Lower leg skin (tissue), 4 donors: ENCODE measurements around the gene PRELID2. TPM values are rescaled to one million over a fixed set of nuclear protein-coding genes. Genes with fewer than 3 reads are reported as not detected.
"Not testable (repeated sequence)": the region's sequence is repeated elsewhere in the genome, so short reads cannot be mapped to it uniquely, and the experiment has no call there.

Experiments
- DNase-seq, 2 donors: peaks; one replicate each; pipeline ENCODE4 v3.0.0-alpha.2; 2019; ENCODE audit warnings: low spot score in 2 of 2
- H3K4me3 ChIP-seq: fragments of 200-600 bp; sonication (generic); 2 replicates; pipeline ENCODE4 v1.5.1; 2017; ENCODE audit warnings: mild to moderate bottlenecking, low read depth; ENCODE audit not compliant: poor library complexity, severe bottlenecking
- POLR2A ChIP-seq, 2 donors: fragments of 450-650 bp; IDR thresholded peaks; one replicate each; pipeline ENCODE4 v1.6.1; 2016 to 2017; ENCODE audit warnings: antibody characterized with exemption in 2 of 2, mild to moderate bottlenecking in 1 of 2, moderate library complexity in 1 of 2
- WGBS, 2 donors: methylation state at CpG; one replicate each; pipeline ENCODE4 v1.1.5; 2018; 5-methylcytosine and 5-hydroxymethylcytosine counted together
- intact Hi-C: fragments of 100-400 bp; cut with DNase I; formaldehyde crosslinking; loops from one replicate; pipeline ENCODE4 v1.15.0; 2023; ENCODE audit warnings: low total_unique reads
- total RNA-seq, 4 donors: library from RNA; depleted of rRNA; stranded (reverse); fragments of >200 nt; gene quantifications; one replicate each; pipeline ENCODE4 v1.1.0, GENCODE V29; 2016
- TF ChIP-seq, protein P1 (sequence below), 3 donors: fragments of 450-650 bp; IDR thresholded peaks; one replicate each; pipeline ENCODE4 v1.5.1; 2016; ENCODE audit warnings: antibody characterized with exemption in 3 of 3, mild to moderate bottlenecking in 3 of 3, moderate library complexity in 2 of 3

The PRELID2 gene
- total RNA-seq, 4 donors from 2014 or later: 2.9 to 6.4 (median 4.7) TPM

DNA sequence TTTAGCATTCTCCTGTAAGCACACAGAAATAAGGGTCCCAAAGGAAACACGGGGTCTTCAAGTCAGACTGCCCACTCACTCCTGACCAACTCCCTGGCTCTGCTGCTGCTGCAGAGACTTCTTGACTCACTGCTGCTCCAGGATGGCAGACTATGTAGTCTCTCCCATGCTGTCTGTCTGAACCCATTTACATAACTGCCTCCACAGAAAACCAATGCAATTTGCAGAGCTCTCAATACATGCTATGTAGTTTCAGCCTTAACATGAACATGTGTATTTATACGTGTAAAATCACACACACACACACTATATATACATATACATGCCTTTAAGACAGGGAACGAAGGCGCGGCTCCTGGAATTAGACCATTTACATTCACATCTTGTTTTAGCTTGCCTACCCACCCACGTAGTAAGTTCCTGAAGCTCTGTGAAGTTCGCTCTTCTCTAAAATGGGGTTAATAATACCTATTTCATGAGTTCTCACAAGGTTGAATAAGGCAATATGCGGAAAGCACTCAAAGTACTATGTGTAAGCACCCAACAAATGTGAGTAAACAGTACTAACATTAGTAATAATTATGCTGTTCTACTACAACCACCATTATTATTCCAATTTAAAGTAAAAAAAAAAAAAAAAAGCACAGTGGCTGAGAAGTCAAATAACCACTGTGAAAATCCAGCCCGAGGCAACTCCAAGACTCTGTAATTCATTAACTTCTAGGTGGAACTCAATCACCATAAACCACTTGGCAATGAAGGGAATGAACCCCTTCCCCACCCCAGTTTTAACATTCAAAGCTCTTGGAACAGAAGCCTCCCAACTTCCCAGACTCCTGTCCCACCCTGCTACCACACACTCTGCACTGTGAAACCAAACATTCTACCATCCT, 31.8 kb downstream of the PRELID2 start:
- 55 to 62% methylated on average over 9 of the region's 9 CpGs for WGBS, 2 donors
- H3K4me3 ChIP-seq: no peak overlapping the region
- no peak for TF ChIP-seq POLR2A (IDR thresholded peaks at IDR 0.05)
- TF ChIP-seq, protein P1, sequence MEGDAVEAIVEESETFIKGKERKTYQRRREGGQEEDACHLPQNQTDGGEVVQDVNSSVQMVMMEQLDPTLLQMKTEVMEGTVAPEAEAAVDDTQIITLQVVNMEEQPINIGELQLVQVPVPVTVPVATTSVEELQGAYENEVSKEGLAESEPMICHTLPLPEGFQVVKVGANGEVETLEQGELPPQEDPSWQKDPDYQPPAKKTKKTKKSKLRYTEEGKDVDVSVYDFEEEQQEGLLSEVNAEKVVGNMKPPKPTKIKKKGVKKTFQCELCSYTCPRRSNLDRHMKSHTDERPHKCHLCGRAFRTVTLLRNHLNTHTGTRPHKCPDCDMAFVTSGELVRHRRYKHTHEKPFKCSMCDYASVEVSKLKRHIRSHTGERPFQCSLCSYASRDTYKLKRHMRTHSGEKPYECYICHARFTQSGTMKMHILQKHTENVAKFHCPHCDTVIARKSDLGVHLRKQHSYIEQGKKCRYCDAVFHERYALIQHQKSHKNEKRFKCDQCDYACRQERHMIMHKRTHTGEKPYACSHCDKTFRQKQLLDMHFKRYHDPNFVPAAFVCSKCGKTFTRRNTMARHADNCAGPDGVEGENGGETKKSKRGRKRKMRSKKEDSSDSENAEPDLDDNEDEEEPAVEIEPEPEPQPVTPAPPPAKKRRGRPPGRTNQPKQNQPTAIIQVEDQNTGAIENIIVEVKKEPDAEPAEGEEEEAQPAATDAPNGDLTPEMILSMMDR (IDR thresholded peaks at IDR 0.05): no peak
- no peak for DNase-seq
- intact Hi-C loops: no loop called here

- DNase-seq: no peak
- TF ChIP-seq, protein P1 (IDR thresholded peaks at IDR 0.05): no peak
- no peak for TF ChIP-seq POLR2A (IDR thresholded peaks at IDR 0.05)
- intact Hi-C loops: no loop called here
- H3K4me3 ChIP-seq: no peak overlapping the region
- 66 to 73% methylated on average over 4 of the region's 4 CpGs for WGBS, 2 donors
Observed at GRCh38 chr5:145801195-145801594, 33.9 kb downstream of the PRELID2 start.

GRCh38 chr5:145800181-145800580, 35.0 kb downstream of the PRELID2 start:
- H3K4me3 ChIP-seq: no peak overlapping the region
- intact Hi-C loops: no loop called here
- DNase-seq: no peak
- WGBS, 2 donors: 73 to 74% methylated on average over 2 of the region's 2 CpGs
- no peak for TF ChIP-seq POLR2A (IDR thresholded peaks at IDR 0.05)
- TF ChIP-seq, protein P1 (IDR thresholded peaks at IDR 0.05): no peak

GRCh38 chr5:145798503-145798902, 36.6 kb downstream of the PRELID2 start:
- DNase-seq, H3K4me3 ChIP-seq, intact Hi-C loops: not testable (repeated sequence)

- H3K4me3 ChIP-seq: no peak overlapping the region
- intact Hi-C loops: no loop called here
- WGBS, 2 donors: 93 to 96% methylated on average over 1 of the region's 1 CpG
- TF ChIP-seq POLR2A (IDR thresholded peaks at IDR 0.05): no peak
- TF ChIP-seq, protein P1 (IDR thresholded peaks at IDR 0.05): no peak
- no peak for DNase-seq
Observed at GRCh38 chr5:145797336-145797735, 37.8 kb downstream of the PRELID2 start.

DNA sequence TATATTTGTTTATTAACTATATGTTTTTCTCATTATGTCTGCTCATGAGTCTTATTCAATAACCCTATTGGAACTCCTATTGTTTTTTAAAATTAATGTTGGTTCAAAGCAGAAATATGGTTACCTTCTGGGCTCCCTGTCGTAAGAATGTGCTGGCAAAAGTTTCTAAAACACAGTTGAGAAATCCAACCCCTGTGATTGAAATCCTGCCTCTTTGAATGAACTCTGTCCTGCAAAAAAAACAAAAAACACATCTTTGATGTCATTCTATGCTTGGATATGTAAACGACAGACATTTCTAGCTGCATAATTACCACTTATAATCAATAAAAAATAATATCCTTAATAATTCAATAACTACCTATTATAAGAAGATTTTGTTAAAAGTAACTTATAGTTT, 38.8 kb downstream of the PRELID2 start:
- WGBS, 2 donors: 84 to 91% methylated on average over 2 of the region's 2 CpGs
- intact Hi-C loops: no loop called here
- TF ChIP-seq POLR2A (IDR thresholded peaks at IDR 0.05): no peak
- TF ChIP-seq, protein P1 (IDR thresholded peaks at IDR 0.05): no peak
- no peak for DNase-seq
- H3K4me3 ChIP-seq: no peak overlapping the region
